HG03439 (cell line): ENCODE results near the gene PACSIN1.

Experiments
- ATAC-seq: cut with Tn5 transposase; IDR thresholded peaks from one replicate; pipeline ENCODE4 v1.9.1; 2021; ENCODE audit warnings: mild to moderate bottlenecking, moderate library complexity; ENCODE audit not compliant: unreplicated experiment

The PACSIN1 gene

DNA sequence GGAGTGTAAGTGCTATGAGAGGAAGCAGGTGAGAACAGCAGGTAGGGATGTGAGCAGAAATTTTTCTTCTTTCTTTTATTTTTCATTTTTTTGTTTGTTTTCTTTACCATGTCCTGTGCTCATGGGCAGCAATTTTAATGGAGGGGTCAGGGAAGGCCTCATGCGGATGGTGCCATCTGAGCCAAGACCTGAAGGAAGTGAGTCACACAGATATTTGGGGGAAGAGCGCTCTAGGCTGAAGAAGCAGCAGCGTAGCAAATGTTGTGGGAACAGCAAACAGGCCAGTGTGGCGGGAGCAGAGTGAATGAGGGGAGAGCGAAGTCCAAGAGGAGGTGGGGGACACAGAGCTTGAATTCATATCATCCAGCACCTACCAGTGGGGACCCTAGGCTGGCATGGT is 77.5 kb downstream of the PACSIN1 start:
- no peak for ATAC-seq

DNA sequence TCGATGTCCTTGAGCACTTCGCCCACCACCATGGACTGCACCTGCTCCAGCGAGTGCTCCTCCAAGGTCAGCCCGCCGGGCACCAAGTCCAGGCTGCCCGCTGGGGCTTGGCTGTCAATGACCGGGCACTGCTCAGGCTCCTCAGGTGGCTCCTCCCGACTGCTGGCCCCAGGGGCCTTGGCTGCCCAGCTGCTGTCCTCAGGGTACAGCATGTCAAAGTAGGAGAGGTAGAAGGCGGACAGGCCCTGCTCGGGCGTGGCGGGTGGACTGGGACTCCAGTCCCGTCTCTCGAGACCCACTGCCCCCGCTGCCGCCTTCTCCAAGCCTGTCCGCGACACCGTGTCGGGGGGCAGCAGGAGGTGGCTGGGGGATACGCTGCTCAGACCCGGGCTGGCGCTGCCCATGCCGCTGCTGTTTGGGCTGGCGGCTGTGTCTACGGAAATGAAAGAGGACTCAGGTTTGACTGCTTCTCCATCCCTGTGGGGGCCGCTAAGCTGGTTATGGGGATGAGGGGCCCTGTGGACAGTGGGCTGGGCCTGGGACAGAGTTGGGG is 78.3 kb downstream of the PACSIN1 start:
- ATAC-seq = no peak

DNA sequence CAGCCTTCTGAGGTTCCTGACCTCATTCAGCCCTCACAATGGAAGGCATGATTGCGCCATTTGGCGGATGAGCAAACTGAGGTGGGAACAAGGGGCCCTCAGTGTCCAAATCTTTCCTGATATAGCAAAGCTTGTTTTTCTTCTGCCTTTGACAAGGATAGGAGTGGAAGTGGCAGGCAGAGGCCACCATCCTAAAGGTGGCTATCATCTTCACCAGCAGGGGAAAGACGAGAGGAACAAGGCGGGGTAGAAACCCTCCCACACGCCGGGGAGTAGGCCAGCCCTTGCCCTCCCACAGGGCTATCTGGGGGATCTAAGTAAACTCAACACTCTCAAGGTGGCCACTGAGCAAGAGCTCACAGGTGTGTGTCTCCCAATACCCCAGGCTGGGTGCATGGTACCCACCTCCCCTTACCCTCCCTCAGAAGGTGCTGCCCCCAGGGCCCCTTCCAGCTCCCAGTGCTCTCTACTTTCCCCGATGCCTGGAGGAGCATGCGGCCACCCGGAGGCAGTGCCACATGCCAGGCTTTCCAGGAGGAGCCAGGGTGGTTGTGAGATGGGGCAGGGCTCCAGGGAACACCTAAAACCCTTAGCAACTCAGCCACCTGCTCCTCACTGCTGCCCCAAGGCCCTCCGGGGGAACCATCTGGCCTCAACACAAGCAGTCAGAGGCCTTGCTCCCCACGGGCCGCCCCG is 79.0 kb downstream of the PACSIN1 start:
- ATAC-seq = no peak

DNA sequence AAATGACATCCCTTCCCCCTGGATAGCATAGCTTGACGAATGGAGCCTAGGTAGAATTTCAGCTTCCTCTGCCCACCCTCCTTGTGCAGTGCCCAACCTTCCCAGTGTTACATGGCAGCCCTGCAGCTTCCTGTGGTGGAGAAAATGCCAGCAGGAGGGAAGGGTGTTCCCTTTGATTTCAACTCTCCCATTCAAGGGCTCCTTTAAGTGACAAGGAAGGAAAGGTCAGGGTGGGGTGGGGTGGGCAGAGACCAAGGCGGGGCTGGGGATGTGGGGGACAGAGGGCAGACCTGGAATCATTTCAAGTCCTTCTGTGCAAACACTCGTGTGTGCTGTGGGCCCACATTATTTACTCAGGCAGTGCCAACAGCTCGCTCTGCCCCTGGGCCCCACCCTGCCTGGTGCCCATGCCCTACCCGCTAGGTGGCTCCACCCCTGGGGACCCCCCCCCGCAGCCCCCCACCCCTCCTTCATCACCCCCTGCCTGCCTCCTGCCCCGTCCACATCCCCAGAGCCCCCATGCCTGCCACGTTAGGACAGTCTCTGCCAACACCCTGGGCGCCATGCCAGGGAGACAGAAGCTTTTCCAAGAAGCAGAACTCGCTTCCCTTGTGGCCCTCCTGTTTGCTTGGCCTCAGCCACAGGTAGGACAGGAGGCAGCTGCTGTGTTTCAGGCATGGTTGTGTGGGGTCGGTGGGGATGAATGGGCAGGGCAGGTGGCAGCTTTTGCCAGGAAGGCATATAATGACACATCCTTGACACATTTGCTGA is 80.9 kb downstream of the PACSIN1 start:
- no peak for ATAC-seq

DNA sequence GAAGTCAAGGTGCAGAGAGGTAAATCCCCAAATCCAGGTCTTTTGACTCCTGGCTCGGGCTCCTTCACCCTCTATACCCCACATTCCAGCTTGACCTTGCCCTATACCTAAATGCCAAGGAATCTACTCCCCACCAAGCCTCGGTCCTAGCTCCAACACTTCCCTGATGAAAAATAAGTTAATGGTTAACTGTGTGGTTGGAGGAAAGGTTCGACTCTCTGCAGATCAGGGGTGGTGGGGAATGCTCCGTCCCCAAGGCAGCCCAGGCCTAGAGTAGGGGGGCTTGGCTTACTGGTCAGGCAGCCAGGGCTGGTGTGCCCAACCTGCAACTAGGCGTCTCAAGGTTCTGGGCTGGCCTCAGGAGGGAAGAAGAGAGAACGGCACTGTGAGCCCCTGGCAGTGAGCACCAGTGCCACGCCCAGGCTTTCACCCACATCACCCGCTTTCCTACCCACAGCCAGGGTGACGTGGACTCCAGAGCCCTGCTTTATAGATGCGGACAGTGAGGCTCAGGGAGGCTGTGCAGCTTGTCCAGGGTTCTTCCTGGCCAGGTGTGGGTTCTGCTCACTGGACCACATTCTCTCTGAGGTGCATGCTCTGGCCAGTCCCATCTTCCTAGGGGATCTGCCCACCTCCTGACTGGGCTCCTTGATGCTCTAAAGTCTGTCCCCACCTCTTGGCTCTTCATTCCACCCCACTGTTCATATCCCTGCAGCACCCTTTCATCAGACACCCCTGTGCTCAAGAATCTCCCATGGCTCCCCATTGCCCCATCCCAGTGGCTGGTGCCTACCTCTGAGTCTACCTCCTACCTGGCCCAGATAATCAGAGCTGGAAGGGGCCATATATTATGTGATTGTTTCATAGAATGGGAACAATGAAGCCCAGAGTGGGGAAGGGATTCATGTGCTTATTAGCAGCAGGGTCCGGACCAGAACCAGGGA is 82.1 kb downstream of the PACSIN1 start:
- ATAC-seq = no peak

DNA sequence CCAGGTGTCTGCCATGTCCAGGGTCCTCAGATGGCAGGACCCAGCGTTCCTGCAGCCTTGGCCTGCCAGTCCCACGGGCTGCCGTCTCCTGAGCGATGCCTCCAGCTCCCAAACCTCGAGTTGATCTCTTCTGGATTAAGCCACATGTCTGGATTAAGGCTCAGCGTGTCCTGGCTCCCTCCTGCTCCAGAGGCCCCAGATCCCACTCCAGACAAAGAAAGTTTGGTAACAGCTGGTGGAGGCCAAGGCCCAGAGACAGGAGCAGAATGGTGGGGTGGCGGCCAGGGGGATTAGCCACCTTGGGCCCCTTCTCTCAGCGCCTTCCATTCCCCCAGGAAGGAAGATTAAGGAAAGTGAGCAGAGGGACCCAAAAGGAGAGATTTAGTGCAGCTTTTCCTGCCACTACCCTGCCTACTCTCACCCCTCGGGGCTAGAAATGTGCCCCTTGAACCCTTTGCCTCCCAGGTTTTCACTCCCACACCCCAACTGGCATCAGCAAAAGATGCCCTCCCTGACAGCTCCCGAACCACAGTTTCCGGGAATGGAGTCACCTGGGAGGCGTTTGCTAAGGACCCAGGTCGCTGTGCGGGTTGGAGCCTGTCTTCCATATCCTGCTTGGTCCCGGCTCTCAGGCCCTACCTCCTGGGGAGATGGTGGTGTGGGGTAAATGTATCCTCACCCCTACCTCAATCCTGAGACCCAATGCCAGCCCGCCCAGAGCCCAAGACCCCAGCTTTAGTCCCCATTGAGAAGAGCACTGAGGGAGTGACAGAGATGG is 83.3 kb downstream of the PACSIN1 start:
- ATAC-seq = no peak

DNA sequence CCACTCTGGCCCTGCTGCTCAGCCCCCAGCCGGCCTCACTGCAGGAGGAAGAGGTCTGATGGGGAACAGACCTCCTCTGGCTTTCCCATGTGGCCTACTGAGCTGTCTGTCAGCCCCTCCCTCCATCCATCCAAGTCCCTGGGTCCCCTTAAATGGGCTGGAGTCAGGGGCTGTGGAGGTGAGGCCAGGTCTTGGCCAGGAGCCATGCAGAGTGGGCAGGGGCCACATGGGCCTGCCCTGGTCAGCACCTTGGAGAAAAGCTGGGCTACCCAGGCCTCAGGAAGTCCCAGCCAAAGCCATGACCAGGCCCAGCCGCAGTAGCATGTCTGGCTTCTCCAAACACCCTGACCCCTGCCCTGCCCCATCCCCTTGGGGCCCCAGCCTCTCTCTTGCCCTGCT is 83.9 kb downstream of the PACSIN1 start:
- ATAC-seq = no peak

DNA sequence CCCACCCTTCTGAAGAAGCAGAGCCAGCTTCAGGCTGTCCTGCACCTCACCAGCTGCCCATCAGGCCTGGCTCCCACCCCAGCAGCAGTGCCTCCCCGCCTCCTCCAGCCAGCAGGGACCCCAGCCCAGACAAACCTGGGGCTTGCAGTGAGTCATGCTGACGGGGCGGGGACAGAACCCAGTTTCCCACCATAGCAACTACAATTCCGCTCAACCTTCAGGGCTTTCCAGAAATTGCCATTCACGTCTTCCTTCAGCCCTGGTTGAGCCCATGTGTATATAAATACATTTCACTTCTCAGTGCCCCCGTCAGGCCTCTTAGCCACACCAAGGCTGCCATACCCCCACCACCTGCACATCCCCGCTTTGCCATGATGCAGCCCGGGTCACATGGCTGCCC is 85.8 kb downstream of the PACSIN1 start:
- ATAC-seq = no peak

DNA sequence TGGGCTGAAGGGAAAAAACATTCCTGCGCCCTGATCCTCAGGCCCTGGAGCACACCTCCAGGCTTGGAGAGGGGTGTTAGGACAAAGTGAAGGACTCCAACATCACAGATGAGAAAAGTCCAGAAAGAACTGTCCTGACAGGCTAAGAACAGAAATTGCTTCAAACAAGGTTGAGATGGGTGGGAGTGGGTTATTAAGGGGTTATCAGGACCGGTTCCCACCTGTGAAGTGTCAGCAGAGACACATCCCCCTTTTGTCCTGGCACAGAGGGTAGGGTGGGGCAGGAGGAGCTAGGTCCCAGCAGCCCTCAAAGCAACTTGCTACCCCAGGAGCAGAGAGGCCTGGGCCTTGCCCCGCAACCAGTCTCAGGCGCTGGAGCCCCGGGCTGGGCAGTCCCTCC is 86.7 kb downstream of the PACSIN1 start:
- no peak for ATAC-seq

DNA sequence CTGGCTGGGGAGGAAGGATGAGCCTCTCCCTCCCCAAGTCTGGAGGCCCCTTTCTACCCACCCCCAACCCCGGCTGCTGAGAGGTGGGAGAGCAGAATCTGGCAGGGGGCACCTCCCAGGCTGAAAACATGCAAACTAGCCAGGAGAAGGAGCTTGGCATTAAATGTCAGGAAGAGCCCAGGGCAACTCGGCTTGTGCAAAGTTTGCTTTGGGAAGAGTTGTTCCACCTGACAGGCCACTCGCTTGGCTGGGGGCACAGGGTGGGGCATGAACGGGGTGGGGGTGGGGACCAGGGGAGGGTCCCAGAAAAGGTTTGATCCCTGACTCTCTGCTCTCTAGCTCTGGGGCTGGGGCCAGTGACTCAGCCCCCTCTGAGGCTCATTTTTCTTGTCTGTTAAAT is 87.3 kb downstream of the PACSIN1 start:
- no peak for ATAC-seq

DNA sequence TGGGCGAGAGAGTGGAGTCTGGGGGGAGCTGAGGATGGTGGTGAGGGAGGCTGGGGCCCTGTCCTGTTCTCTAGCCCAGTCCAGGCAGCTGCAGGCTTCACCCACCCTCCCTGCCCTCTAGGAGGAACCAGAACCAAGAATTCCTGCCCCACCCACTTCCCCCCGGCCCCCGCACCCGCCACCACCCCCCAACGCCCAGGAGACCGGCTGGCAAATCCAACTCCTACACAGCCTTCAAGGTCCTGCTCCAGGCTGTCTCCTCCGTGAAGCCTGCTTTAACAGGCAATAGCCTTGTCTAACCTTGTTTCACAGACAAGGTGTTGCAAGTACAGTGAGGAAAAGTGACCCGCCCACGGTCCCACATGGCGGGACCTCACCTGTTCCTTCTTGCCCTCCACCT is 87.9 kb downstream of the PACSIN1 start:
- no peak for ATAC-seq

DNA sequence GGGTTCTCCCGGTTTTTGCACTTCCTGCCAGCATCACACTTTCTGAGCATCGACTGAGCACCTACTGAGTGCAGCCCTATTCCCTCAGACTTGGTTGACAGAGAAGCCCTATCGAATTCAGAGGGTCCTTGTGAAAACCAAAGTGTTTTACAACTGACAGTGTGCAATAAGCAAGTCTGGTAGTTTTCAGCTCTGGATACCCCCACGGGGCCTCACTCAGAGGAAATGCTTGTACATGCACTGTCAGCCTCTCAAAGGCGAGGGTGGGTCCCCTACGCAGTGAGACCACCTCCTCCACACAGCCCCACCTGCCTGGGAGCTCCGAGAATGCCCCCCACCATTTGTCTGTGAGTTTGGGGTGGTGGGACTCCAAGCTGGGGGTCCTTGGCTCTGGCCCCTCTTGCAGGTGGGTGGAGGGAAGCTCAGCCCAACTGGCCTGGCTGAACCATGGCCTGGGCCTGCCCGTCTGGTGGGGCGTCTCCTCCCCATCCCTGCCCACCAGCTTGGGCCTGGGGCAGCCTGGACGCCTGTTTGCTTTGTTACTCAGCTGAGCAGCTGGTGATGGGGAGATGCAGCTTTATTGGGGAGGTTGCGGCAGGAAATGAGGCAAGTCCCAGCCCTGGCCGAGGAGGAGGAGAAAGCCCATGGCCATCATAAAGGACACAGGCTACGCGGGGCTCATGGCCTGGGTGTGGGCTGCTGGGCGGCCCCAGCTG is 88.6 kb downstream of the PACSIN1 start:
- no peak for ATAC-seq

DNA sequence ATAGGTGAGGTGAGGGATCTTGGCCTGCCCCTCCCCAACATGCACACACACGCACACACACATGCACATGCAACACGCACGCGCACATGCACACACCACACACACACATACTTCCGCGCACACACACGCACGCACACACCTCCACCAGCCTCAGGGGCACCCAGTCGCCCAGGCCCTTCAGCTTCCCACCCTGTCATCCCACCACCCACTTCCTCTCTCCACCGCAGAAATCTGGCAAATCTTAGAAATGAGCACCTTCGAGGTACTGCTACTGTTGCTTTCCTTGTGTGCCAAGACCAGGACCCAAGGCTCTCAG is 89.1 kb downstream of the PACSIN1 start:
- ATAC-seq = no peak

DNA sequence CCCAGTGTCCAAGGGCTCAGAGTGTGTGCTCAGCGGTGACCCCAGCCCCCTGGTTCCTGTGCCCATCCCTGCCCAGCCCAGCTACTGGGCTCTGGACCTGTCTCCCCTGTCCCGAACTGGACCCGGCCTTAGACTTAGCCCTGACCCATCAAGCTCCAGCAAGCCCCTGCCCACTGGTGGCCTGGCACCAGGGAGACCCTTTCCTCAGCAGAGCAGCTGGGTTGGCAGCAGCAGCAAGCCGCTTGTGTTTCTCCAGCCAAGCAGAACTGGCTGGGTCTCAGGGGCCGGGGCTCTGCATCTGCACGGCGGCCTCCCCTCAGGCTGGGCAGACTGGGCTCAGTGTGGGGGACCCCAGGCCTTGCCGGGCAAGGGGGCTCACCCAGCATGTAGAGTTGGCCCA is 89.5 kb downstream of the PACSIN1 start:
- ATAC-seq = no peak

DNA sequence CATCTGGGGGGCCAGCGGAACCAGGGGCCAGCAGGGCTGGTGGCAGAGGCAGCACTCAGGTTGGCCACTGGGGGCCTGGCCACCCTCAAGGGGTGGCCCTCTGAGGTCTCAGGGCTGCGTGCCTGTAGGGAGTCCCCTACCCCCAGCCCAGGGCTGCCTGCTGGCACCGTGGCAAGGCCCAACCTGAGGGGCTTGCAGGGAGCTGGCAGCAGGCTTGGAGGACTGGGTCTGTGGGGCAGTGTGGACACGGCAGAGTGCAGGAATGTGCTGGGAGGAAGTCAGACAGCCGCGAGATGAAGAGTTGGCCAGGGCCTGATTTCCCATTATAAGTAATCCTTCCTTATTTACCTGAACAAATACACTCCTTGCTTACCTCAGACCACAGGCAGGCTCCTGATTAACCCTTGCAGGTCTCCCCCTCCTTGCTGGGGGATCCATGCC is 90.2 kb downstream of the PACSIN1 start, which contains the start of gene SPDEF:
Gene SPDEF (minus strand): TSS at position 299 of the 441 bp plus-strand sequence. CDS start 11,874 bp downstream, outside the sequence.
- ATAC-seq = no peak

DNA sequence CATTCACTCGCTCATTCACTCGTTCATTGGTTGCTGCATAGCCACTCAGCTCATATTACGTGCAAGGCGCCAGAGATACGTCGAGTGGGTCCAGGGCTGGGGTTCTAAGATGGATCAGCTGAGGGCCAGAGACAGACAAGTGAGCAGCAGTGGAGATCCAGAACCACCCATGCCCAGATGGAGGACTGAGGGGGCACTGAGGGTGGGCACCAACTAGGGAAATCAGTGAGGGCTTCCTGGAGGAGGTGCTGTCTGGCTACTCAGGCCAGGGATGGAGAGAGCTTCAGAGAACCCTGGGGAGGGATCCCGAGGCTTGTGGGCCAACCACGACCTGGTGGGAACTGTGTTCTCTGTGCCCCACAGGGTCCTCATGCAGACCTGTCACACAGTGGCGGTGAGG is 90.6 kb downstream of the PACSIN1 start:
- no peak for ATAC-seq

DNA sequence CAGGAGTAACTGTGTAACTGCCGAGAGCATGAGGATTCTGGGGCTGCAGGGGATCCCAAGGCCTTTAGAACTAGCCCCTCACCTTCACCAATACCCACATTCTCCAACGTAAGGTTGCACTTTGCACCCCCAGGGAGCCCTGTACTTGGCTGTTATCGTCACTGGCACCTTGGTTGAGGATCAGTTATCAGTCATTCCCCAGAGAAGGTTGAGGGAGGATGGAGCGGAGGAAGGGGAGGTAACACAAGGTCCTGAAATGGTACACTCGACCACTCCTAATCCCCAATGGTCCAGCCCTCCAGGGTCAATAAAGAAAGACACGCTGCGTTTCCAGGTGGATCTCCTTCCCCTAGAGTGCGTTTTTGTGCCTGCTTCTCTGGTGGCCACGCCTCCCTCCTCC is 91.4 kb downstream of the PACSIN1 start:
- ATAC-seq = no peak

DNA sequence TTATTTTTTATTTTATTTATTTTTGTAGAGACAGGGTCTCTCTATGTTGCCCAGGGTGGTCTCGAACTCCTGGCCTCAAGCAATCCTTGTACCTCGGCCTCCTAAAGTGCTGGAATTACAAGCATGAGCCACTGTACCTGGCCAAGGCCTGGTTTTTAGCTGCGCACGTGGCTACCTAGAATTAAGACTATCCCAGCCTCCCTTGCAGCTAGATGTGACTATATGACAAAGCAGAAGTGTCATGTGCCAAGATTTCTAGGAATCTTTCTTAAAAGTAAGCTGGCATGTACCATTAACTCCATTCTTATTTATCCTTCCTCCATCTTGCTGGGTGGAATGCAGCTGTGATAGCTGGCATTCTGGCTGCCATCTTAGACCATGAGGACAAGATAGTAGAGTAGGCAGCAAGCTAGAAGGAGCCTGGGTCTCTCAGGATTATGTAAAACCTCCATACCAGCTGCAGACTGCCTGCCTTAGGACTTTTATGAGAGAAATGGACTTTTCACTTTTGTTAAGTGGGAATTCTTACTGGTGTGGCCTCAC is 92.4 kb downstream of the PACSIN1 start:
- ATAC-seq = no peak

DNA sequence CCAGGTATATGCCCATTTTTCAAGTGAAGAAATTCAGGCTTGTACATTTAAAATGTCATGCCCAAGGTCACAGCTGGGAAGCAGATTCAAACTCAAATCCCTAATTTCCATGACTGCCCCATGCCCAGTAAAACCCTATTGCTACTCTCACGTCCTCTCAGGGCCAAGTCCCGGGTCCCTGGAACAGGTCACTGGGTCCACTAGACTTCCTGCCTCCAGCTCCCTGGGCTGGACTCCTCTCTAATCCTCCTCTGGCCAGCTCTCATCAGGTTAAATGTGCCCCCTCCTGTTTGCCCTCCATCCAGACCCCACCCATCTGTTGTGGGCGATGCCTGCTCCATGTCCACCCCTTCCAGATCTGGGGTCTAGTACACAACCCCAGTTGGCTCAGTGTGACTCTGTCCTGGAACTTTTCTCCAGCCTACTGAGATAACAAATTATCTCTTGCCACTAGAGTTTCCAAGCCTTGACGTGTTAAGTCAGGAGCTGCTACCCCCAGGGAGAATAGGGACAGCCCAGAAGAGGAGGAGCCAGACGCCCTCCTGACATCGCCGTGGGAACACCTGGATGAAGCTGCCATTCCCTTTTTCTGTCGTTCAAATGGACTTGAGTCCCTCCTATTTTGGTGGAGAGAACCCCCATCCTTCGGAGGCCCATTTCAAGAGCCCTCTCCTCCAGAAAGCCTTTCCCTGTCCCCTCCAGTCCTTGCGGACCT is 93.9 kb downstream of the PACSIN1 start:
- no peak for ATAC-seq
